HEK293 (cell line): ENCODE measurements around the gene NSD1.
A peak's percentile ranks its signal among the peaks of the same experiment; 100 is the strongest.

Experiments
- CTCF ChIA-PET: fragments of 350-600 bp; formaldehyde crosslinking; extraction: SDS; loops from one replicate; lab custom pipeline; 2021; ENCODE audit warnings: antibody characterized with exemption; lab: Yijun Ruan, JAX
- POLR2A ChIA-PET: fragments of 300-600 bp; formaldehyde crosslinking; extraction: SDS; loops from one replicate; lab custom pipeline; 2020; ENCODE audit warnings: antibody characterized with exemption, inconsistent platforms; lab: Yijun Ruan, JAX
- H3K27ac ChIP-seq: fragments of 200-500 bp; sonication (Bioruptor generic); 2 replicates; pipeline ENCODE4 v1.5.1; 2014; ENCODE audit warnings: low read depth, low read length, control low read depth, inconsistent platforms; ENCODE audit errors: extremely low read depth
- H3K36me3 ChIP-seq, 2 experiments: fragments of 200-500 bp in 1 of 2; sonication (Bioruptor generic) in 1 of 2; 1 replicate in 1 of 2; 2 replicates in 1 of 2; pipeline ENCODE4 v1.5.1; 2014 to 2017; ENCODE audit warnings: inconsistent platforms in 2 of 2, low read length in 2 of 2; ENCODE audit not compliant: control insufficient read depth in 2 of 2, insufficient read depth in 1 of 2
- H3K4me1 ChIP-seq: fragments of 200-500 bp; sonication (Bioruptor generic); 2 replicates; pipeline ENCODE4 v1.5.1; 2014; ENCODE audit warnings: mild to moderate bottlenecking, low read length, inconsistent platforms; ENCODE audit not compliant: control insufficient read depth, insufficient read depth
- H3K4me3 ChIP-seq: 2 replicates; pipeline ENCODE4 v1.5.1; 2011; ENCODE audit warnings: low read depth, mild to moderate bottlenecking, control low read depth, low read length, moderate library complexity
- H3K9me3 ChIP-seq: fragments of 200-500 bp; sonication (Bioruptor generic); 2 replicates; pipeline ENCODE4 v1.5.1; 2014; ENCODE audit warnings: low read depth, low read length, inconsistent platforms; ENCODE audit not compliant: control insufficient read depth, insufficient read depth
- PBX3 ChIP-seq: sonication (generic); formaldehyde crosslinking; IDR thresholded peaks from 2 replicates; pipeline ENCODE4 v1.8.1; 2022; ENCODE audit warnings: mild to moderate bottlenecking, moderate library complexity, missing genetic modification reagents
- PRDM10 ChIP-seq: fragments of 450-650 bp; formaldehyde crosslinking; IDR thresholded peaks from 2 replicates; pipeline ENCODE4 v1.5.1; 2016; ENCODE audit warnings: missing biosample characterization, missing genetic modification characterization
- PRDM4 ChIP-seq: fragments of 450-650 bp; formaldehyde crosslinking; IDR thresholded peaks from 2 replicates; pipeline ENCODE4 v1.5.1; 2017; ENCODE audit warnings: missing biosample characterization, missing genetic modification characterization
- ZFP3 ChIP-seq: fragments of 450-650 bp; formaldehyde crosslinking; IDR thresholded peaks from 2 replicates; pipeline ENCODE4 v1.5.1; 2016; ENCODE audit warnings: low read depth, missing biosample characterization, missing genetic modification characterization
- ZFP37 ChIP-seq: fragments of 450-650 bp; formaldehyde crosslinking; IDR thresholded peaks from 2 replicates; pipeline ENCODE4 v1.5.1; 2016; ENCODE audit warnings: missing biosample characterization, missing genetic modification characterization
- ZNF138 ChIP-seq: fragments of 450-650 bp; formaldehyde crosslinking; IDR thresholded peaks from 2 replicates; pipeline ENCODE4 v1.5.1; 2016; ENCODE audit warnings: missing biosample characterization, missing genetic modification characterization, borderline replicate concordance
- ZNF26 ChIP-seq: fragments of 450-650 bp; formaldehyde crosslinking; IDR thresholded peaks from 2 replicates; pipeline ENCODE4 v1.5.1; 2016; ENCODE audit warnings: missing biosample characterization, missing genetic modification characterization
- ZNF280D ChIP-seq: fragments of 450-650 bp; formaldehyde crosslinking; IDR thresholded peaks from 2 replicates; pipeline ENCODE4 v1.5.1; 2016; ENCODE audit warnings: missing biosample characterization, missing genetic modification characterization
- ZNF302 ChIP-seq: fragments of 450-650 bp; formaldehyde crosslinking; IDR thresholded peaks from 2 replicates; pipeline ENCODE4 v1.5.1; 2016; ENCODE audit warnings: missing biosample characterization, missing genetic modification characterization, low read depth
- ZNF398 ChIP-seq: fragments of 450-650 bp; formaldehyde crosslinking; IDR thresholded peaks from 2 replicates; pipeline ENCODE4 v1.5.1; 2017; ENCODE audit warnings: missing biosample characterization, missing genetic modification characterization
- ZNF416 ChIP-seq: fragments of 450-650 bp; formaldehyde crosslinking; IDR thresholded peaks from 2 replicates; pipeline ENCODE4 v1.5.1; 2016; ENCODE audit warnings: missing biosample characterization, missing genetic modification characterization
- ZNF473 ChIP-seq: fragments of 450-650 bp; formaldehyde crosslinking; IDR thresholded peaks from 2 replicates; pipeline ENCODE4 v1.5.1; 2017; ENCODE audit warnings: missing biosample characterization, missing genetic modification characterization
- ZNF521 ChIP-seq: fragments of 450-650 bp; formaldehyde crosslinking; IDR thresholded peaks from 2 replicates; pipeline ENCODE4 v1.5.1; 2017; ENCODE audit warnings: missing biosample characterization, mild to moderate bottlenecking, missing genetic modification characterization
- ZNF600 ChIP-seq: fragments of 450-650 bp; formaldehyde crosslinking; IDR thresholded peaks from 2 replicates; pipeline ENCODE4 v1.5.1; 2016; ENCODE audit warnings: missing biosample characterization, missing genetic modification characterization
- ZNF610 ChIP-seq: fragments of 450-650 bp; formaldehyde crosslinking; IDR thresholded peaks from 2 replicates; pipeline ENCODE4 v1.5.1; 2016; ENCODE audit warnings: missing biosample characterization, missing genetic modification characterization, borderline replicate concordance
- ZNF624 ChIP-seq: fragments of 450-650 bp; formaldehyde crosslinking; IDR thresholded peaks from 2 replicates; pipeline ENCODE4 v1.5.1; 2017; ENCODE audit warnings: missing biosample characterization, missing genetic modification characterization
- ZNF654 ChIP-seq: fragments of 450-650 bp; formaldehyde crosslinking; IDR thresholded peaks from 2 replicates; pipeline ENCODE4 v1.5.1; 2016; ENCODE audit warnings: low read depth, missing biosample characterization, missing genetic modification characterization
- ZNF664 ChIP-seq: fragments of 450-650 bp; formaldehyde crosslinking; IDR thresholded peaks from 2 replicates; pipeline ENCODE4 v1.5.1; 2016; ENCODE audit warnings: missing biosample characterization, missing genetic modification characterization
- ZNF768 ChIP-seq: fragments of 450-650 bp; formaldehyde crosslinking; IDR thresholded peaks from 2 replicates; pipeline ENCODE4 v1.5.1; 2018; ENCODE audit warnings: missing biosample characterization, mild to moderate bottlenecking, missing genetic modification characterization

The NSD1 gene

GRCh38 chr5:177230660-177231059 is 97.1 kb downstream of the NSD1 start:
- TF ChIP-seq ZNF26 (tag by site-specific recombination) = no peak
- no peak for TF ChIP-seq ZFP3
- TF ChIP-seq ZFP37 (tag by site-specific recombination) = no peak
- TF ChIP-seq ZNF600 (tag by site-specific recombination) = peak; percentile 35; the same call in 1 of the 2 replicates
- H3K36me3 ChIP-seq = peaks cover 11 to 29% of the 10 kb centered on the region in 2 experiments; a peak in 2 of 3 replicates
- H3K9me3 ChIP-seq = no peaks in the 10 kb centered on the region
- no peak overlapping the region for H3K4me3 ChIP-seq
- peaks cover 20% of the 10 kb centered on the region for H3K4me1 ChIP-seq
- ChIA-PET CTCF (interaction anchor here (0.7 kb wide), 1 partner anchor 77 kb away, joined by 3 read pairs; no protein-coding TSS in a partner anchor), POLR2A (no interaction called here)
- no peak overlapping the region for H3K27ac ChIP-seq

- Histone ChIP-seq H3K4me1 (peaks cover 20% of the 10 kb centered on the region), H3K4me3 (no peak overlapping the region), H3K9me3 (no peaks in the 10 kb centered on the region), H3K27ac (no peak overlapping the region), H3K36me3 (peaks cover 16 to 30% of the 10 kb centered on the region in 2 experiments)
- ChIA-PET POLR2A (no interaction called here), CTCF (interaction anchor here (0.7 kb wide), 1 partner anchor 24 kb away, joined by 3 read pairs; no protein-coding TSS in a partner anchor)
- TF ChIP-seq ZNF473 (tag by site-specific recombination) (no peak), PRDM10 (tag by site-specific recombination) (no peak), ZFP3 (no peak), ZNF664 (tag by site-specific recombination) (no peak), ZNF416 (tag by site-specific recombination) (no peak), ZNF768 (tag by site-specific recombination) (no peak), ZNF610 (tag by site-specific recombination) (no peak), ZNF302 (no peak), ZNF654 (no peak), ZNF280D (tag by site-specific recombination) (no peak), ZNF138 (no peak), ZNF521 (tag by site-specific recombination) (no peak), ZNF398 (tag by site-specific recombination) (no peak), PRDM4 (tag by site-specific recombination) (no peak), PBX3 (CRISPR knock-in tag) (no peak), ZNF624 (tag by site-specific recombination) (no peak)
These were observed 98.1 kb downstream of the NSD1 start for GRCh38 chr5:177231479-177232250.
